OCI-LY7 (cell line): ENCODE results near the gene SPATA17. TPM values are rescaled to one million over a fixed set of nuclear protein-coding genes. Genes with fewer than 3 reads are reported as not detected.

Source experiments
- BruUV-seq: library from RNA; stranded (reverse); fragments of 400-500 nt; replicated peaks from 2 replicates; lab custom pipeline; 2021; lab: Mats Ljungman, UMichigan
- CTCF ChIA-PET: fragments of 300-600 bp; sonication (Branson Sonifier 250); formaldehyde crosslinking; loops from one replicate; lab custom pipeline; 2022; ENCODE audit warnings: antibody characterized with exemption; ENCODE audit not compliant: unreplicated experiment; lab: Charles Lee
- POLR2A ChIA-PET: fragments of 300-600 bp; sonication (Branson Sonifier 250); formaldehyde crosslinking; loops from one replicate; lab custom pipeline; 2022; ENCODE audit warnings: antibody characterized with exemption; lab: Charles Lee
- DNase-seq: peaks from one replicate; pipeline ENCODE4 v3.0.0-alpha.2; 2015; ENCODE audit warnings: low spot score
- H2AFZ ChIP-seq: fragments of 200-600 bp; sonication (generic), shearing (Covaris generic); 2 replicates; pipeline ENCODE4 v1.6.1; 2014; ENCODE audit warnings: mild to moderate bottlenecking, antibody characterized with exemption, low read length, moderate library complexity
- H3K27ac ChIP-seq: fragments of 200-600 bp; sonication (generic); 2 replicates; pipeline ENCODE4 v1.5.1; 2014; ENCODE audit warnings: mixed run types, low read depth, mild to moderate bottlenecking, moderate library complexity, low read length, inconsistent platforms; ENCODE audit not compliant: poor library complexity, severe bottlenecking
- H3K36me3 ChIP-seq: fragments of 200-600 bp; sonication (generic); 2 replicates; pipeline ENCODE4 v1.6.1; 2014; ENCODE audit warnings: mild to moderate bottlenecking, antibody characterized with exemption, low read length, moderate library complexity, mixed read lengths; ENCODE audit not compliant: insufficient read depth
- H3K4me1 ChIP-seq: fragments of 200-600 bp; sonication (generic); 2 replicates; pipeline ENCODE4 v1.5.1; 2014; ENCODE audit warnings: mild to moderate bottlenecking, low read length; ENCODE audit not compliant: insufficient read depth, poor library complexity, severe bottlenecking
- H3K4me2 ChIP-seq: fragments of 200-600 bp; sonication (generic); 2 replicates; pipeline ENCODE4 v1.6.1; 2014; ENCODE audit warnings: mild to moderate bottlenecking, low read length
- H3K4me3 ChIP-seq: fragments of 200-600 bp; sonication (generic); 2 replicates; pipeline ENCODE4 v1.5.1; 2014; ENCODE audit warnings: mild to moderate bottlenecking, low read depth, low read length; ENCODE audit not compliant: poor library complexity, severe bottlenecking
- H3K79me2 ChIP-seq: fragments of 200-600 bp; sonication (generic); 2 replicates; pipeline ENCODE4 v1.6.1; 2016; ENCODE audit warnings: low read depth, mild to moderate bottlenecking, low read length, moderate library complexity, mixed read lengths; ENCODE audit not compliant: insufficient read depth
- H3K9me2 ChIP-seq: fragments of 200-600 bp; sonication (generic); 2 replicates; pipeline ENCODE4 v1.6.1; 2016; ENCODE audit warnings: mild to moderate bottlenecking, low read length, mixed read lengths; ENCODE audit not compliant: insufficient read depth
- H3K9me3 ChIP-seq: fragments of 200-600 bp; sonication (generic); 2 replicates; pipeline ENCODE4 v1.6.1; 2014; ENCODE audit warnings: mild to moderate bottlenecking, mixed run types, low read length, mixed read lengths
- H4K20me1 ChIP-seq: fragments of 200-600 bp; sonication (generic); 2 replicates; pipeline ENCODE4 v1.6.1; 2014; ENCODE audit warnings: mild to moderate bottlenecking, antibody characterized with exemption, low read length, moderate library complexity, mixed read lengths; ENCODE audit not compliant: insufficient read depth
- CTCF ChIP-seq: fragments of 200-600 bp; sonication (generic); conservative IDR thresholded peaks from 2 replicates; pipeline ENCODE4 v1.5.1; 2014; ENCODE audit warnings: mild to moderate bottlenecking, antibody characterized with exemption, low read length, moderate library complexity, mixed read lengths
- EZH2phosphoT487 ChIP-seq: fragments of 200-600 bp; sonication (generic); IDR thresholded peaks from 2 replicates; pipeline ENCODE4 v1.6.1; 2018; ENCODE audit warnings: low read depth, borderline replicate concordance, mild to moderate bottlenecking, mixed run types, antibody characterized with exemption, low read length, moderate library complexity, mixed read lengths
- intact Hi-C: fragments of 100-400 bp; cut with micrococcal nuclease; formaldehyde crosslinking; loops from one replicate; pipeline ENCODE4 v1.10.0; 2022; ENCODE audit not compliant: unreplicated experiment
- total RNA-seq, 2 experiments: library from RNA; depleted of rRNA in 1 of 2; stranded (reverse); fragments of >200 nt in 1 of 2; shearing (Covaris generic) in 1 of 2; gene quantifications; 2 replicates each; pipeline ENCODE4 v1.2.3, GENCODE V29; 2014 to 2022

Gene SPATA17
- total RNA-seq, 2 experiments from 2014 or later: not detected

- Histone ChIP-seq H3K9me2 (no peaks in the 10 kb centered on the region), H3K9me3 (no peaks in the 10 kb centered on the region), H3K4me1 (no peaks in the 10 kb centered on the region), H3K4me2 (no peak overlapping the region), H3K36me3 (no peaks in the 10 kb centered on the region), H3K27ac (no peak overlapping the region), H2AFZ (no peak overlapping the region), H4K20me1 (no peaks in the 10 kb centered on the region), H3K79me2 (no peaks in the 10 kb centered on the region), H3K4me3 (no peak overlapping the region)
- TF ChIP-seq CTCF (no peak), EZH2phosphoT487 (no peak)
- no TSS peak for BruUV-seq
- ChIA-PET POLR2A (interaction anchor here (0.6 kb wide), 1 partner anchor 206 kb away, joined by 3 read pairs; no protein-coding TSS in a partner anchor), CTCF (no interaction called here)
- intact Hi-C loops: no loop called here
- DNase-seq: no peak
These were observed 86.8 kb downstream of the SPATA17 start for GRCh38 chr1:217717959-217718358.

- no peak for DNase-seq
- no peaks in the 10 kb centered on the region for H3K79me2 ChIP-seq
- no peaks in the 10 kb centered on the region for H3K9me3 ChIP-seq
- H4K20me1 ChIP-seq: no peaks in the 10 kb centered on the region
- BruUV-seq: no TSS peak
- ChIA-PET CTCF (no interaction called here), POLR2A (interaction anchor here (0.6 kb wide), 1 partner anchor 206 kb away, joined by 3 read pairs; no protein-coding TSS in a partner anchor)
- H3K4me1 ChIP-seq: no peaks in the 10 kb centered on the region
- TF ChIP-seq CTCF (no peak; the same call in 1 of the 2 replicates), EZH2phosphoT487 (no peak)
- no peak overlapping the region for H3K4me3 ChIP-seq
- no peak overlapping the region for H3K27ac ChIP-seq
- no peak overlapping the region for H2AFZ ChIP-seq
- intact Hi-C loops: no loop called here
- no peaks in the 10 kb centered on the region for H3K36me3 ChIP-seq
- H3K4me2 ChIP-seq: no peak overlapping the region
- H3K9me2 ChIP-seq: no peaks in the 10 kb centered on the region
These were observed 87.7 kb downstream of the SPATA17 start for GRCh38 chr1:217718873-217719272.

GRCh38 chr1:217721692-217722091 is 90.5 kb downstream of the SPATA17 start:
- ChIA-PET CTCF (no interaction called here), POLR2A (no interaction called here)
- no peak overlapping the region for H3K27ac ChIP-seq
- BruUV-seq: no TSS peak
- no peaks in the 10 kb centered on the region for H4K20me1 ChIP-seq
- H3K9me2 ChIP-seq: no peaks in the 10 kb centered on the region
- H3K4me3 ChIP-seq: no peak overlapping the region
- TF ChIP-seq EZH2phosphoT487 (no peak), CTCF (no peak)
- no peak overlapping the region for H3K4me2 ChIP-seq
- no peaks in the 10 kb centered on the region for H3K4me1 ChIP-seq
- intact Hi-C loops: no loop called here
- no peak for DNase-seq
- H3K79me2 ChIP-seq: no peaks in the 10 kb centered on the region
- no peaks in the 10 kb centered on the region for H3K9me3 ChIP-seq
- H2AFZ ChIP-seq: no peak overlapping the region
- H3K36me3 ChIP-seq: no peaks in the 10 kb centered on the region
